HG03095 (cell line): ENCODE results near the gene GRAMD1B.
A peak's percentile ranks its signal among the peaks of the same experiment; 100 is the strongest.

Experiments used
- ATAC-seq: cut with Tn5 transposase; IDR thresholded peaks from one replicate; pipeline ENCODE4 v1.9.1; 2021; ENCODE audit warnings: moderate library complexity; ENCODE audit not compliant: unreplicated experiment

Gene GRAMD1B

GRCh38 chr11:123473941-123474677, 44.0 kb downstream of the GRAMD1B start:
- no peak for ATAC-seq

- no peak for ATAC-seq
Observed at GRCh38 chr11:123474994-123475393, 44.9 kb downstream of the GRAMD1B start.

GRCh38 chr11:123475469-123475868, 45.4 kb downstream of the GRAMD1B start:
- ATAC-seq, result no peak

GRCh38 chr11:123477205-123477907, 47.3 kb downstream of the GRAMD1B start:
- no peak for ATAC-seq

- no peak for ATAC-seq
Observed at GRCh38 chr11:123478352-123478987, 48.4 kb downstream of the GRAMD1B start.

GRCh38 chr11:123479048-123479837, 49.2 kb downstream of the GRAMD1B start:
- peak; percentile 48 for ATAC-seq

- ATAC-seq, result peak; percentile 42
Observed at GRCh38 chr11:123480290-123480815, 50.3 kb downstream of the GRAMD1B start.

- no peak for ATAC-seq
Observed at GRCh38 chr11:123480882-123481281, 50.8 kb downstream of the GRAMD1B start.

GRCh38 chr11:123481640-123482039, 51.6 kb downstream of the GRAMD1B start:
- ATAC-seq, result no peak

- ATAC-seq, result no peak
Observed at GRCh38 chr11:123482218-123482617, 52.1 kb downstream of the GRAMD1B start.

GRCh38 chr11:123483058-123483457, 53.0 kb downstream of the GRAMD1B start:
- no peak for ATAC-seq

GRCh38 chr11:123483466-123483865, 53.4 kb downstream of the GRAMD1B start:
- ATAC-seq, result no peak

- ATAC-seq, result no peak
Observed at GRCh38 chr11:123484448-123484847, 54.4 kb downstream of the GRAMD1B start.

GRCh38 chr11:123487157-123487744, 57.2 kb downstream of the GRAMD1B start:
- ATAC-seq, result no peak

GRCh38 chr11:123490527-123490926, 60.5 kb downstream of the GRAMD1B start:
- no peak for ATAC-seq

- ATAC-seq, result no peak
Observed at GRCh38 chr11:123491241-123491640, 61.2 kb downstream of the GRAMD1B start.

GRCh38 chr11:123493349-123494063, 63.4 kb downstream of the GRAMD1B start:
- no peak for ATAC-seq

- no peak for ATAC-seq
Observed at GRCh38 chr11:123494195-123495050, 64.4 kb downstream of the GRAMD1B start.

GRCh38 chr11:123504401-123504800, 74.3 kb downstream of the GRAMD1B start:
- no peak for ATAC-seq
